ENCODE data around the gene SLC5A6.
"Not testable (repeated sequence)": the region's sequence is repeated elsewhere in the genome, so short reads cannot be mapped to it uniquely, and the experiment has no call there.

Gene SLC5A6

DNA sequence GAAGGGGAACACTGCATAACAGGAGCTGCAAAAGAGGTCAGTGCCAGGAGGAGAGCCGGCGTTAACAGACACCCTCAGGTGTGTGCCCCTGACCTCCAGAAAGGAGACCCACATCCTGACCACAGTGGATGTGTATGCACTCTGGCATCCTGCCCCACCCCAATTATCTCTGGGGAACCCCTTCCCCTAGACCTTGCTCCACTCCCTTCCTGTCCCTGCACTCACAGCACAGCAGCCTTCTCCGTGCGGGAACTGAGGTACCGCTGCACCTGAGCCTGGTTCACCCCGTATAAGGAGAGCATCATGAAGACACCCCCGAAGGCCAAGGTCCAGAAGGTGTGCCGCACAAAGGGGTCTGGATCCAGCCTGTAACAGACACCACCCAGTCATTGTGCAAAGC, 7.5 kb downstream of the SLC5A6 start:
- no peak for TF ChIP-seq ZFX (IDR thresholded peaks at IDR 0.05; ENCODE audit: borderline replicate concordance)
- TF ChIP-seq, protein P1, sequence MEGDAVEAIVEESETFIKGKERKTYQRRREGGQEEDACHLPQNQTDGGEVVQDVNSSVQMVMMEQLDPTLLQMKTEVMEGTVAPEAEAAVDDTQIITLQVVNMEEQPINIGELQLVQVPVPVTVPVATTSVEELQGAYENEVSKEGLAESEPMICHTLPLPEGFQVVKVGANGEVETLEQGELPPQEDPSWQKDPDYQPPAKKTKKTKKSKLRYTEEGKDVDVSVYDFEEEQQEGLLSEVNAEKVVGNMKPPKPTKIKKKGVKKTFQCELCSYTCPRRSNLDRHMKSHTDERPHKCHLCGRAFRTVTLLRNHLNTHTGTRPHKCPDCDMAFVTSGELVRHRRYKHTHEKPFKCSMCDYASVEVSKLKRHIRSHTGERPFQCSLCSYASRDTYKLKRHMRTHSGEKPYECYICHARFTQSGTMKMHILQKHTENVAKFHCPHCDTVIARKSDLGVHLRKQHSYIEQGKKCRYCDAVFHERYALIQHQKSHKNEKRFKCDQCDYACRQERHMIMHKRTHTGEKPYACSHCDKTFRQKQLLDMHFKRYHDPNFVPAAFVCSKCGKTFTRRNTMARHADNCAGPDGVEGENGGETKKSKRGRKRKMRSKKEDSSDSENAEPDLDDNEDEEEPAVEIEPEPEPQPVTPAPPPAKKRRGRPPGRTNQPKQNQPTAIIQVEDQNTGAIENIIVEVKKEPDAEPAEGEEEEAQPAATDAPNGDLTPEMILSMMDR (IDR thresholded peaks at IDR 0.05), result no peak
- no peak overlapping the region for H3K27ac ChIP-seq

DNA sequence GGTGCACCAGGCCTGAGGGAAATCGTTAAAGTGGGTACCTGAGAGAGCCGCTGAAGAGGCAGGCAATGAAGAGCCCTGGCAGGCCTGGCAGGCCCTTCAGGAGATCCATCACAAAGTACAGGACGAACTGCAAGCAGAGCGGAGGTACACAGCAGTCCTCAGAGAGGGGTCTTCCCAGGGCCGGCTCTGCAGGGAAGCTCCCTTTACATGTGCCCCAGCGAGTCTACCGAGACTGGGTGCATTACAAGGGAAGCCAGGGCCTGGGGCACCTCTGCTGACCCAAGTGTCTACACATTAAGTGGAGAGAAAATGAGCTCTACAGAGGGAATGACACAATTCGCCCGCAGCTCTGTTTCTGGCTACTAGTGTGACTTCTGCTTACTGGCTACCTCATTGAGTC, 8.3 kb downstream of the SLC5A6 start:
- TF ChIP-seq ZFX (IDR thresholded peaks at IDR 0.05; ENCODE audit: borderline replicate concordance), result no peak
- TF ChIP-seq, protein P1 (IDR thresholded peaks at IDR 0.05), result no peak
- no peak overlapping the region for H3K27ac ChIP-seq

GRCh38 chr2:27202854-27203253, 9.2 kb downstream of the SLC5A6 start:
- H3K27ac ChIP-seq, result no peak overlapping the region
- no peak for TF ChIP-seq ZFX (IDR thresholded peaks at IDR 0.05; ENCODE audit: borderline replicate concordance)
- TF ChIP-seq, protein P1 (IDR thresholded peaks at IDR 0.05), result no peak

GRCh38 chr2:27201675-27202074, 10.4 kb downstream of the SLC5A6 start:
- no peak for TF ChIP-seq ZFX (IDR thresholded peaks at IDR 0.05; ENCODE audit: borderline replicate concordance)
- TF ChIP-seq, protein P1 (IDR thresholded peaks at IDR 0.05), result no peak
- H3K27ac ChIP-seq, result no peak overlapping the region

DNA sequence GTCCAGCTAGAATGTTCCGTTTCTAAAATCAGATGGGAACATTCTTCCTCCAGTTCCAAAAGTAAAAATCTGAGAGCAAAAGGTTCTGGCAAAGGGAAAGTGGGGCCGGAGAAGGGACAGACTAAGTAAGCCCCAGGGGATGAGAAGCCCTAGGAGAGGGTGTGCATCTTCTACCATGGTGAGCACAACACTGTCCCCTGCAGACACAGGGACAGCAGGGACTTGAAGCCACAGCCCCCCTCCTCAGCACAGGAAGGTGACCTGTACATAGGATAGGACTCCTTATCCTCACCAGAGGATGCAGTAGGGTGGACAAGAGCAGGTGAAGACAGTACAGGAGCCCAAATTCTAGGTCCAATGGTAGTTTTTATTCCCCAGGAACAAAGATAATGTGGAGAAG, 12.8 kb downstream of the SLC5A6 start:
- no peak for TF ChIP-seq ZFX (IDR thresholded peaks at IDR 0.05; ENCODE audit: borderline replicate concordance)
- H3K27ac ChIP-seq, result no peak overlapping the region

- TF ChIP-seq, protein P1 (IDR thresholded peaks at IDR 0.05), result no peak
- TF ChIP-seq ZFX (IDR thresholded peaks at IDR 0.05; ENCODE audit: borderline replicate concordance), result no peak
- H3K27ac ChIP-seq, result no peak overlapping the region
These were observed 13.4 kb downstream of the SLC5A6 start for GRCh38 chr2:27198627-27199026.

DNA sequence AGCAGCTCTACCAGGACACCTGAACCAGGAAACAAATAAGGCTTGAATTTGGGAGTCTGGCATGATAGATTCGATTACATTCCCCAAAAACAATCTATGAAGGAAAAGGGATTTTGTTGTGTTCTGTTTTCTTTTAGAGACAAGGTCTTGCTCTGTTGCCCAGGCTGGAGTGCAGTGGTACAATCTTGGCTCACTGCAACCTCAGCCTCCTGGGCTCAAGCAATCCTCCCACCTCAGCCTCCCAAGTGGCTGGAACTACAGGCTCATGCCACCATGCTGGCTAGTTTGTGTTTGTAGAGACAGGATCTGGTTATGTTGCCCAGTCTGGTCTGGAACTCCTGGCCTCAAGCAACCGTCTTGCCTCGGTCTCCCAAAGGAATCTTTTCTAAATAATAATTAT, 14.0 kb downstream of the SLC5A6 start:
- not testable (repeated sequence) for H3K27ac ChIP-seq

DNA sequence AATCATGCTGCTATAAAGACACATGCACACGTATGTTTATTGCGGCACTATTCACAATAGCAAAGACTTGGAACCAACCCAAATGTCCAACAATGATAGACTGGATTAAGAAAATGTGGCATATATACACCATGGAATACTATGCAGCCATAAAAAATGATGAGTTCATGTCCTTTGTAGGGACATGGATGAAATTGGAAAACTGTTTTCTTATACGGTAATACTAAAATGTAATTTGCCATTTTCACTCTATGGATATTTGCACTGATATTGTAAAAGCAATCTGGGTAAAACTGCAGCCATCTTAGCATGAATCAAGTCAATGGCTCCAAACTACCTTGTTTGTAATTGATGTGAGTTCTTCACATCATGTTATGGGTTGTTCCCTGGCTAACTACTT, 16.3 kb downstream of the SLC5A6 start:
- H3K27ac ChIP-seq, result not testable (repeated sequence)

GRCh38 chr2:27194538-27195354, 17.3 kb downstream of the SLC5A6 start:
- no peak for TF ChIP-seq ZFX (IDR thresholded peaks at IDR 0.05; ENCODE audit: borderline replicate concordance)
- TF ChIP-seq, protein P1 (IDR thresholded peaks at IDR 0.05), result no peak

More at GRCh38 chr2:27194538-27195354, 17.3 kb downstream of the SLC5A6 start:
- no peak overlapping the region for H3K27ac ChIP-seq
